HG03521 (cell line): Measurements from ENCODE around the gene MORN1.
A peak's percentile ranks its signal among the peaks of the same experiment; 100 is the strongest.

Experiments used
- ATAC-seq: cut with Tn5 transposase; IDR thresholded peaks from one replicate; pipeline ENCODE4 v1.9.1; 2021; ENCODE audit warnings: mild to moderate bottlenecking, moderate library complexity; ENCODE audit not compliant: unreplicated experiment

Gene MORN1

DNA sequence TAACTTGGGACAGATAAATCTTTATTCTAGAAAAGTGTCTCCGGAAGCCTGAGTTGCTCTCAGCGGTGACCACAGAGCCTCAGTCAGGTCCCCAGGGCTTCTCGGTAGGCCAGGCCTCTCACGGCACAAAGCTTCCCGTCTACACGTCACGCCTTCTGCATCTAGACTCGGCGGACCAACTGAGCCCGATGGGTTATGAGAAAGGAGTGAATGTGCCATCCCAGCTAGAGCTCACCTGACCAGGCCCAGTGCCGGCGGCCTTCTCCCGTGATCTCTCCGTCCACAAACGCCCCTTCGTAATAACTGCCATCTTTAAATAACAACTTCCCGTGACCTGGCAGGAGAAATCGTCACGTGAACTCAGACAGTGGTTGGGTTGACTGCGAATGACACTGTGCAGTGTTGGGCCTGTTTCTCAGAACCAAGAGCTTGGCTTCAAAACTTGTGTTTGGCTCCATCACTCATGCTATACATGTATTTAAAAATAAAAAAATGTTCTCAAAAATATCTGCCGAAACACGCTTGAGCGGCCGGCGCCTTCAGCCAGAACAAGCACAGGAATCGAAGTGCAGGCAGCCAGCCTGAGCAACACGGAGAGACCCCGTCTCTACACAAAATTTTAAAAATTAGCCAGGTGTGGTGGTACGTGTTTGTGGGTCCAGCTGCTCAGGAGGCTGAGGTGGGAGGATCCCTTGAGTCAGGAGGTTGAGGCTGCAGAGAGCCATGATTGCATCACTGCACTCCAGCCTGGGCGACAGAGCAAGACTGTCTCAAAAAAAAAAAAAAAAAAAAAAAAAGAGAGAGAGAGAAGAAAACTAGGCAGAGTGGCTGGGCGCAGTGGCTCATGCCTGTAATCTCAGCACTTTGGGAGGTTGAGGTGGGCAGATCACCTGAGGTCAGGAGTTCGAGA, 3.1 kb downstream of the MORN1 start:
- ATAC-seq = no peak

DNA sequence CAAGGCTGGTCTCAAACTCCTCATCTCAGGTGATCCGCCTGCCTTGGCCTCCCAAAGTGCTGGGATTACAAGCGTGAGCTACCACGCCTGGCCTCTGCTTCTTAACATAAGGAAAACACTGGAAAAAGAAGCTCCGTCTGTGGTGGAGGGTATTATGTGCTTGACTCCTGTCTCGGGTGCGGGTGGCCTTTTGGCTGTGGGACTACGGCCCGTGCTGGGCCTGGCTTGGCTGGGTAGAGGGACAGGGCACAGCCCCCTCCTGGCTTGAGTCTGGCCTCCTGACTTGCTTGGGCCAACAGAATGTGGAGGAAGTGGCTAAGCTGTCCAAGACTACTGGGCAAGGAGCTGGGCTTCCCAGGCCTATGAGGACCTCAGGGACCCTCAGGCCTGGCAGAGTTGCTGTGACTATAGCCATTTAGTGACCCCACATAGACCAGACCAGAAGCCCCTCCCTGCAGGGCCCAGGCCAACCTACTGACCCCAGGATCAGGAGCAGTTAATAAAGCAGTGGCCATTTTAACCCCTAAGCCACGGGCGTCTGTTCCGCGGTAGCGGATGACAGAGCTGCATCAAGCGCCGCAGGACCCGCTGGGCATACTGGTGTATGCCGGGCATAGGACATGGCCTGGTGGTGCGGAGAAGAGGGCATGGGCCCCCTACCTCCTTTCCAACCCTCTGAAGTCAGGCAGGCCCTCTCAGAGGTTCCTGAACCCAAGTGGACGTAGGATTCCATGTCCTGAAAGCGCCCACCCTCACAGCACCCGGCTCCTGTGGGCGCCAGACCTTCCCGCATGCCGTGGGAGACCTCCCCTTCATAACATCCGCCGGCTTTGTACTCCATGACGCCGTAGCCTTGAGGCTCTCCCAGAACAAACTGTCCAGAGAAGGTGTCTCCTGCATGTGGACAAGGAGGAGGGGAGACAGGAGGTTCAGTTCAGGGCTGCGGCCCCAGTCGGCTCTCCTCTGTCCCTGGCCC, 4.4 kb downstream of the MORN1 start:
- ATAC-seq = no peak

DNA sequence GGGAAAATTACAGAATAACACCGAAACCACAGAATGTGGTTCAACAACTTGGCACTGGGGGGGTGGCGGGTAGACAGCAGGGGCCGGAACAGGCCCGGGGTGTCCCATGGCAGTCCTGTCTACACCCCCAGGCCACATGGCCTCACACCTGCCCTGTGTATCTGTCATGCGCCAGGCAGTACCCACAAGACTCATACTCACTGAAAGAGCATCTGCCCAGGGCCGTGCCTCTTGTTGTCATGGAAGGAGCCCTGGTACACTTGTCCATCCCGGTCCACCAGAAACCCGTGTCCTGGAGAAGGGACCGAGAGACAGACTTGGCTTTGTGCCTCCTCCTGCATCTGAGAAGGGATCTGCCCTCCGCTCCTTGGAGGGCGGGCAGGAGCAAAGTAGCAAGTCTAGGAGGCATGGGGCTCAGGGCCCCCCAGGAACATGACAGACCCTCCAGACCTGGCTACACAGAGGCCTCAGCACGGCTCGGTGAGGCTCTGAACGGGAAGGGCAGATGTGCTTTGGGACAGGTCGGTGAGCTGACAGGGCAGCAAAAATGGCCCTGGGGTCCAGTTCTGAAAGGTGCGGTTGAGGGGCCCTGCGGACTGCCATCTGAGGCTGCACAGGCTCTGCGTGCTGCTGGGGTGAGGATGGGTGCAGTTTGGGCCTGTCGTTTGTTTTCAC, 5.6 kb downstream of the MORN1 start:
- no peak for ATAC-seq

DNA sequence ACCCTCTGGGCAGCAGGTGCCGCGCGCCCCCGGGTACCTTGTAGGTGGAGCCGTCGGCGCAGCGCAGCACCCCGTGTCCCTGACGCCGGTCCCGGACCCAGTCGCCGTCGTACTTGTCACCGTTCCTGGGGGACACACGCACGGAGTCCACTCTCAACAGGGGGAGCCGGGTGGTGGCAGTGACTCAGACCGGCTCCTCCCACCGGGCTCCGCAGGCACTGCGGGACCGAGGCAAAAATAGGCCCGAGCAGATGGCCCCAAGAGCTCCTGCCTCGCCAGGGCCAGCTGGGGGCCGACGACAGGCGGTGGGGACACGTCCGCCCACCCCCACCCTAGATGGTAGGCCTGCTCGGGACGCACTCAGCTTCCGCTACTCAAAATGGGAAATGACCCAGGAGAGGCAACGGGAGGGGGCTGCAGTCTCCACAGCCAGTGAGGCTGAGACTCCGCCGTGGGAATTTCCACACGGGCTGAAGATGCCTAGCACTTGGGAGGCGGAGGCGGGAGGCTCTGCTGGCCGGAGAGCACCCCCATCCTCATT, 6.3 kb downstream of the MORN1 start:
- no peak for ATAC-seq

DNA sequence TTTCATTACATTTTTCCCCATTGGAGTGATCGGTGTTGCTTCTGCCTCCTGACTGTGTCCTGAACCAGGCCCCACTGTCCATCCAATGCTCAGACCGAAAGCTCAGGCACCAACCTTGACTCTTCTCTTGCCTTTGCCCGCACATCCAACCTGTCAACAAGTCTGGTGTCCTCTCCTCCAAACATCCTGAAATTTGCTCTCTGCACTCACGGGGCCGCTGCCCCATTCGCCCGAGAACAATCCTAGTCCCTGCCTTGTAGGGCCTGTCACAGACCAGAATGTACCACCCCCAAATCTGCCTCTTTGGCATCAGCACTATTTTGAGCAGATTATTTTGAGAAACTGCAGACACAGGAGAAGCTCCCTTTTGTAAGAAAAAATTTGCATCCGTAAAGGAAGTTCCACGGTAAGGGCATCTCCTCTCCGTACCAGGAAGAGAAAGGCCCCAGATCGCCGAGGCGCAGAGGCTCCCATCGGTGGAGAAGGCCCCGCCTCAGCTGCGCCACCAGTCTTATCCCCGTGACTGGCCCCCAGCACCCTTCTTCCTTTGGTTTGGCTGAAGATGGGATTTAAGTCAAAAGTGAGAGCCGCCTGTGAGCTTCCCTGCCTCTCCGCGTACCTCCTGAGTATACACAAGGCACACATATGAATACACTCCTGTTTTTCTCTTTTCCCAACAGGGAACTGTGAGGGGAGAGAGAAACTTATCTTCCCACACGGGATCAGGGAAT, 7.1 kb downstream of the MORN1 start:
- ATAC-seq = no peak

DNA sequence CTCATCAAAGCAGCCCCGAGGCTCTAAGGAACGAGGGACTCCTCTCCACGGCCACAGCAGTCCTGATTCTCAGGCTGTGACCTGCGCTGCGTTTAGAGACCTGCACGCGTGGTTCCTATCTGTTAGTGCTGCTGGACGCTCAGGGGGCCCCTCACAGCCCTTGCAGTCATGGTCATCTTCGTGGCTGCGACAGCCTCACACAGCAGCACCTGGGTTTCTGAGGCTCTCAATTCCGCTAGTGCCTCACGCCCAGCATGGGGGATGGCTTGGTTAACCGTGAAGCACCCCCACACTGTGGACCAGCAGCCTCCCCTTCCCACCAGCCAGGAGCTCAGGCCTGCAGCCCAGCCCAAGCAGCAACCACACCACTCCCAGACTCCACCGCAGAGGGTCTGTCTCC, 7.8 kb downstream of the MORN1 start:
- no peak for ATAC-seq

DNA sequence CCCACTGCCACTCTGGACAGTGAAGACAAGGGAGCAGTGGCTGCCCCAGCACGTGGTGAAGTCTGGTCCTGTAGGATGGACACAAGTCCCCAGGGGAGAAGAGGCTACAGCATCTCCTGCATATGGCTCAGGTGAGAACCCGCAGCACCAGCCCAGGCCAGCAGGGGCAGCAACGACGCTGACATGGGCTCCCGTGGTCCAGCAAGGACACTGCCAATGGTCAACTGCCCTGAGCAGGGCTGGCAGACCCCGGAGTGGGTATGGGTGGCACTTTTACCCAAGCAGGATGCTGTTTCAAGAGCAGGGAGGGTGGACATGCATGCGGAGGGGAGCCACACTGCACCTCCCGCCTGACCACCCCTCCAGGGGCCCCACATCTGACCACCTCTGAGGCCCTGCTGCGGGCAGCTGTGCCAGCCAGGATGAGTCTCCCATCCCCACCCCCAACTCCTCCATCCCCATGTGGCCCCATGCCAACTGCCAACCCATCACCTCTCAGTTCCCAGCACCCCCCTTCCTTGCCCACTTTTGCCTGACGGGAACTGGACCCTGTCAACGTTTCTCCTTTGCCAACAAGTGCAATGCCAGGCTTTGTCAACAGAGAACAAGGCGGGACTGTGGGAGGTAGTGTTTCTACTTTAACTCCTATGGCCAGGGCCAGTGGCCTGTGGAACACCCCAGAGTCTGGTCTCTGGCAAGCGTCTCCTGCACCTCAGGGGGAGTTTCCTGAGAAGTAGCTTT, 8.6 kb downstream of the MORN1 start:
- ATAC-seq = no peak

DNA sequence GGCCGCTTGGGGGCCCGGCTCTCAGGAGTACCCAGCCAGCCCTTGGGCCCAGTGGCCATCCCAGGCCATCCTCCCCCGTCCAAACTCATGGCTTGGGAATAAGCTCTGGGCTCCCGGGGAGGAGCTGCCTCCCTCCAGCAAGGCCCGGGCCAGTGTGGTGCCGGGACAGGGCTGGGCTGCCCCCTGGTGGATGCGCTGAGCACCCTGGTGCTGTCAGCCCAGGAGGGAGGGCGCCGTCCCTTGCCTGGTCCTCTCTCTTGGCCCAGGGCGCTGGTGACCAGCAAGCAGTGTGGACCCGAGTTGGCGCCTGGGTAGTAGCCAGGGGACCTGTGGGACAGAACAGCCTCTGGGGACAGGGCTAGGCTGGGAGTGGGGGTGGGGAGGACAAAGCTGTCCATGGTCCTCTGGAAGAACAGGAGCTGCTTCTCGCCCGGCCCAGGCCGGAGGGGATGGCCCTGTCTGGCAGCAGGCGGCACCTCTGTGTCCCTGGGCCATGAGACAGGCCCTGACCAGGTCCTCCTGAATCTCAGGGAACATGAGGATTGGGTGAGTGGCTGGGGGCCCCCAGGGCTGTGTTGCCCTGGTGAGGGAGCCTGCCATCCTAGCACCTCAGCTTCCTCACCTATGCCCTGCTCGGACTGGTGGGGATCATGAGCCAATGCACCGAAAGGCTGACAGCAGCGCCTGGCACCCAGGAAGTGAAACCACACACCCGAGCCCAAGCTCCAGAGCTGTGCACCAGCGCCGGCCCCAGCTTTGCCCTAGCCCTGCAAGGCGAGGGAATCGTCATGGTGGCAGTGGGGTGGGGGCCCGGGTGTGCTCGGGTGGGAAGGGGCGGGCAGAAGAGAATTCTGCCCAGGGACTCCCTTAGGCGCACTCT, 9.4 kb downstream of the MORN1 start:
- peak; percentile 48 for ATAC-seq

DNA sequence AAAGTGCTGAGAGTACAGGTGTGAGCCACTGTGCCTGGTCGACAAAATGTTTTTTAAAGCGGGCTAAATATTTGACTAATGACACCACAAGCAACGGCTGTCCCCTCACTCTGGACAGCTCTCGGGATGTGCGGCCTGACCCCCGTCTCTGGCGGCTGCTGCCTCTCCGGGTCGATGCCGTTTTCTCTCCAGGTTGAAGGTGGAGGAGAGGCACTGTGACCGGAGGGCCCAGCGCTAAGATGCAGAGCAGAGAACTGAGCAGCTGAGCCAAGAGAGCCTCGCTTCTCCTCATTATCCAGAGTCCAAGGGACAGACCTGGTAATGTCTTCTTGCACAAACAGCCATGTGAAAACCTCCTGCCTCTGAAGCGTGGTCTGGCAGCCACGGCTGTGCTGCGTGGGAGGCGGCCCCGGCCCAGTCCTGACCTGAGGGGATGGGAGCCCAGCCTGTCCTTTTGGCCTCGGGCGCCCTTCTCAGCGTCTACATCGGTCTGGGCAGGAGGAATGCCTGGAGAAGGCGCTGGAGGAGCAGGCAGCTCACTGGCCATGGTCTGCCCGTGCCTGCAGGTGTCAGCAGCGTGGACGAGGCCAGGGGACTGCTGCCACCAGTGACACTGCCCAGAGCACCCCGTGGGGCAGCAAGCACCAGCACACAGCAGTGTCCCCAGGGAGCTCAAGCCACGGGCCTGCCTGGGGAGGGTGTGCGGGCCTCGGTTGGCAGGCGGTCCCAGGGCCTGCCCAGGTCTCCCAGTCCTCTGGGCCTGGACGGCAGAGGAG, 10.3 kb downstream of the MORN1 start:
- no peak for ATAC-seq

DNA sequence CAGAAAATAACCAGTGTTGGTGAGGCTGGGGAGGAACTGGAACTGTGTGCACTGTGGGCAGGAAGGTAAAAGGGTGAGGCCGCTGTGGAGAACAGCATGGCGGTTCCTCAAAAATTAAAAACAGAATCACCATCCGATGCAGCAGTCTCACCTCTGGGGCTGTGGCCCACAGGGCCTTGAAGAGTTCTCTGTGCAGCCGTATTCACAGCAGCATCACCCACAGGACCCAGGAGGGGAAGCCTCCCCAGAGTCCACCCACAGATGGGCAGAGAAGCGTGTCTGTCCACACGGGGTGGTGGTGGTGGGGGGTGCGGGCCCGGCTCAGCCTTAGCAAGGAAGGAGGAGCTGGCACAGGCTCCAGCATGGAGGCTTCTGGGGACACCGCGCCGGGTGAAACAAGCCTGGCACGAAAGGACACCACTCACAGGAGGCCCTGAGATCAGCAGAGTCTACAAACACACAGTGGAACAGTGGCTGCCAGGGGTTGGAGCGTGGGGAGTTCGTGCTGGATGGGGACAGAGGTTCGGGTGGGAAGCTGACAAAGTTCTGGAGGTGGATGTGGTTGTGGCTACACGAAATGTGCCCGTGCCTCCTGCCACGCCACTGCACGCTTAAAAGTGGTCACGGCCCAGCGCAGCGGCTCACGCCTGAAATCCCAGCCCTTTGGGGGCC, 11.5 kb downstream of the MORN1 start:
- ATAC-seq = no peak

DNA sequence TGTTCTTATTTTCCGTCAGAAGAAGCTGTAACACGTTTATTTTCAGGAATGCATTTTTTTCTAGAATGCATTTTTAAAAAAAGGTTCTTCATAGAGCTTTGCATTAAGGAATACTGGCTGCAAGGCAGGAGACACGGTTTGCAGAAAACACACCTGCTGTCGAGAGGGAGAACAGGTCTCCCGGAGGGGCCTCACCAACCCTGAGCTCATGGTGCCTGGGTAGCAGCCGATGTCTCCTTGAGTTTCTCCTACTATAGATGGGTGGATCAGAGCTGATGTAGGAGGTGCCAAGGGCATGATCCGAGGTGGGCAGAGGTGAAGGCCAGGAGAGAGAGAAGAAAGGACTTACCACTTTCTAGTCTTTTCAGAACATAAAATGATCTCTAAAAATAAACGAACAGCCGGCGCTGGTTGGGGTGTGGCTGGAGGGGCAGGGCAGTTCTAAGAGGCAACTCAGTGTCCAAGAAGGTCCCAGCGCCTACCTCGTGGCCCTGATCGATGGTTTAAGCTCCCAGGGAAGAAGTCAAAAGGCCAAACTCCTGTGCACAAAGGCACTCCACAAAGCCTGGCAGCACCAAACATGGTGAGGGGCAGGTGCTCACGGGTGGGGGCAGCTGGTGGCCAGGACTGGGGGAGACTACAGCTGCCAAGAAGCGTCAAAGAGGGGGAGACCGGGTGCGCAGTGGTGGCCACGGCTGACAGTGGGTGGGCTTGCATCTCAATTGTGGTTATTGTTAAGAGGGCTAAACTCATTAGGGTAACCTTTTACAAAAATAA, 12.2 kb downstream of the MORN1 start:
- ATAC-seq = no peak

DNA sequence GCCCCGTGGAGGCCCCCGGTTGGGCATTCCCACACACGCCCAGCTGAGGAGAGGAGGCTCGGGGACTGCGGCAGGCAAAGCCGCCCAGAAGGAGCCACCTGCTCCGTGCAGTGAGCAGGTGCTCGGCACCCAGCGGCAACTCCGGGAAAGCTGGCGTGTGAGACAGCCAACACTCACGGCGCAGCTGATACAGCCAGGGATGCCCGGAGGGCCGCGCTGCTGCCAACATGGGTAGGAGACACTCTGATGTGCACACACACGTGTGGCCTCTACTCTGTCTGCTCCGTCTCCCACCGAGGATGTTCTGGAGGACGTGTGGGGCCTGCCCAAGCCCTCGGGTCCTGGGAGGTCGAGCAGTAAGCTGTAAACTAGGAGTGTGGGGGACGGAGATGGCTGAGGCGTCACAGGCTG, 12.9 kb downstream of the MORN1 start:
- ATAC-seq = no peak

DNA sequence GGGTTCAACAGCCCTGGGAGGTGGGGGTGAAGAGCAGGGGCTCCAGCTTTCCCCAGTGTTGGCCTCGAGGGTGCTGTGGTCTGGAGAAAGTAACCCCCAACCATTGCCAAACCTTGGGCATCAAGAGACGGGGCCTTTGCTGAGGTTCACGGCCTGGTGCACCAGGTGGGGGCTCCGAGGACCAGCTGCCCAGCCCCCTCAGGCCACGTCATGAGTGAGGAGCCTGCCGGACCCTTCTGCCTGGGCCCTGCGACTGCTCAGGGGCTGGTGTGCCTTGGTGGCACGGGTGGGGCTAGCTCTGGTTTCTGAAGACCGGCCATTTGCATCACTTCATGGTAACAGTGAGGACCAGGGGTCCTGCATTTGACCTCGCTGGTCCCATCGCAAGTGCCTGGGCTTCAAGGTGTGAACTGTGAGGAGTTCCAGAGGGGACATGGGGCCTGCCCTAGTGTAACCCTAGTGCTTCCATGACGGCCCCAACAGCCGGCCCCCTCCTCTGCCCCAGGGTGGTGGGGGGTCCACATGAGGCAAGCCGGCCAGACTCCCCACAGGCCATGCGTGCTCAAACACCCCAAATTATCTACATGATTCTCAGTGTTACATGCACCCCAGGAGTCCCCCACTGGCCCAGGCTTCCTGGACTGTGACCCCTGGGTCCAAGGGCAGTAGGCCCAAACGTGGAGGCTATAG, 13.5 kb downstream of the MORN1 start:
- no peak for ATAC-seq

DNA sequence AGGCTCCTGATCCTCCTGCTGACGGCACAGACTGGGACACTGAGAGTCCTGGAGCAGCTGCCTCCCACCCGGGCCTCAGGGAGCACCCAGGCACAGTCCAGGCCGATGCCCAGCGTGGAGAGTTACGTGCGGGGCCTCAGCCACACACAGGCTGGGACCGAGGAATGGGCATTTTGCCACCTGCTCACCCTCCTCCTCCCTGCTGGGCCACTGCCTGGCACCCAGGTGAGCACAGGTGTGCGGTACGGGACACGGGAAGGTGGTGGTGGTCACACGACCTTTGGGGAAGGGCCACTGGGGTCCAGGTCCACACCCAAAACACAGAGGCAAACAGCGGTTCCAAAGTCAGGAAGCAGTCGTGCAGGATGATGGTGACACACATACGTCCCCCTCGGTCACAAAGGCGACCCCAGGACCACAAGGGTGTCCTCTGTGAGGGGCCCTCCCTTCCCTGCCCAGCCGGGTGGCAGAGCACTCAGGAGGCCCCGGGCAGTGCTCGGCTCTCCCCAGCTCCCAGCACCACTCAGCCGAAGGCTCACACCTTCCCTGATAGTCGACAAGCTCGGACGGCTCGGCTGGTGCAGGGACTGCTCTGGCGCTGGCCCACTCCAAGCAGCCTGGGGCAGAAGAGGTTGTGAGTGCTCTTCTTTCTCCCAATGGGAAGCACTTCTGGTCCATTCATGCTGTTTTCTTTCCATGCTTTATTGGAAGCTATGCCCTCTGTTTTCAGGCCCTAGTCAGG, 14.3 kb downstream of the MORN1 start:
- ATAC-seq = no peak

DNA sequence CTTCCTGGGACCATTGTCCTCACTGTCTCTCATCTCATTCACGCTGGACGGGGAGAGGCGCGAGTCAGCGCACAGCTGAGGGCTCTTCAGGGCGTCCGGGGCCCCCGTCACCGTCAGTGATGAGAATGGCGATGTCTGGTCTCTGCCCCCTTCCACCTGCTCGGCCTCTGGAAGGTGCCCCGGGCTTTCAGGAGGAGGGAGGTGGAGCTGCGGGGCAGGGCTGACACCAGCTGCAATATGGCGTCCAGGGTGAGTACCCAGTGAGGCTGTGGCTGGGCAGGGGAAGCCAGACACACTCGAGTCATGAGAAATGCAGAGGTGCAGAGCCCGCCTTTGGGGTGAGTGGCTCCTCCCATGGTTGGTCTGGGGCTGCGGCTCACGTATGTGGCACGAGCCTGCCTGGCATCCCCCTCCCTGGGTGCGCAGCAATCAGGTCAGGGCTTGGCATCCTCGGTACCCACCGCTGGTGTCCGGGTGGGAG, 15.1 kb downstream of the MORN1 start:
- no peak for ATAC-seq
